GM19193 (cell line): Measurements from ENCODE around the gene INPP5F.

ENCODE experiments used
- POLR2A ChIP-seq: IDR thresholded peaks from 4 replicates; pipeline ENCODE4 v1.6.1; 2011; ENCODE audit not compliant: insufficient read depth, insufficient read length; ENCODE audit errors: extremely low read depth

The INPP5F gene

GRCh38 chr10:119701861-119702260, 24.0 kb upstream of the INPP5F start:
- TF ChIP-seq POLR2A: no peak

GRCh38 chr10:119702583-119702982, 23.3 kb upstream of the INPP5F start:
- TF ChIP-seq POLR2A: no peak

GRCh38 chr10:119703903-119704508, 21.8 kb upstream of the INPP5F start:
- no peak for TF ChIP-seq POLR2A

GRCh38 chr10:119705434-119705831, 20.4 kb upstream of the INPP5F start:
- TF ChIP-seq POLR2A: no peak

GRCh38 chr10:119706521-119707278, 19.1 kb upstream of the INPP5F start:
- no peak for TF ChIP-seq POLR2A

- TF ChIP-seq POLR2A: no peak
Measured at GRCh38 chr10:119713744-119714483, 11.9 kb upstream of the INPP5F start.

- no peak for TF ChIP-seq POLR2A
Measured at GRCh38 chr10:119714484-119714816, 11.4 kb upstream of the INPP5F start.

- no peak for TF ChIP-seq POLR2A
Measured at GRCh38 chr10:119715628-119716505, 10.0 kb upstream of the INPP5F start.

GRCh38 chr10:119723161-119723560, 2.7 kb upstream of the INPP5F start:
- no peak for TF ChIP-seq POLR2A

- TF ChIP-seq POLR2A: no peak
Measured at GRCh38 chr10:119723624-119724023, 2.2 kb upstream of the INPP5F start.

GRCh38 chr10:119724593-119725516, 995 bp upstream of the INPP5F start:
- TF ChIP-seq POLR2A: no peak

GRCh38 chr10:119725517-119725827, 378 bp upstream of the INPP5F start:
- TF ChIP-seq POLR2A: no peak

- TF ChIP-seq POLR2A: no peak
Measured at GRCh38 chr10:119726676-119727261, 919 bp downstream of the INPP5F start.

- TF ChIP-seq POLR2A: no peak
Measured at GRCh38 chr10:119728172-119728800, 2.4 kb downstream of the INPP5F start.
